ENCODE results near the gene PCSK4.

DNA sequence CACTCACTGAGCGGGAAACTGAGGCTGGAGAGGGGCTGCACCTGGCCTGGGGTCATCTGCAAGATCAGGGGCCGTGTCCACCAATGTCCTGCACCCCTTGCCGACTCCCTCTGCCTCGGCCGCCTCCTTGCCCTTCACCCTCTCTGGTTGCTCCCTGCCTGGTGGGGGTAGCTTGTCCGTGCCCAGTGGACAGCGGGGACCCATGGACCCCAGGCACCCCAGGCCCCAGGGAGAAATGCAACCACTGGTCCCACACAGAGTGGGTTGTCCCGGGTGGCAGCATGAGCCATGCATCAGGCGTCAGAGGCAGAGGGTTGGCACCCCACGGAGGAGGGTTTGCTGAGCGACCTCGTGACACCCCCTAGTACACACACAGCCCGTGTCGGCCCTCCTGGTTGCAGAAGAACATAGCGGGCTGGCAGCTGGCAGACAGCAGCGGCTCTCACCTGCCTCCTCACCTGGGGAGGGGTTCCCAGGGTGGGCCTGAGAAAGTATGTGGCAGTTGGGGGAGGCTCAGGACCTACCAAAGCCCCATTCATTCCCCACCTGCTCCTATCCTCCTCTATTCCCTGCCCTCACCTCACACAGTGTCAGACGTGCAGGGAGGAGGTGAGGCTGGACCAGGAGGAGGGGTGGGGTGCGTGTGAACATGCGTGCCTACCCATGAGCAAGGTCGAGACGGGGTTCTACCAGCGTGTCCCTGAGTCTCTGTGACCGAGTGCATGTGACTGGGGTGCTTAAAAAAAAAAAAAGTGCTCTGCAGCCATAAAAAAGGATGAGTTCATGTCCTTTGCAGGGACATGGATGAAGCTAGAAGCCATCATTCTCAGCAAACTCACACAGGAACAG, 14.0 kb upstream of the PCSK4 start:
- TF ChIP-seq, protein P1, sequence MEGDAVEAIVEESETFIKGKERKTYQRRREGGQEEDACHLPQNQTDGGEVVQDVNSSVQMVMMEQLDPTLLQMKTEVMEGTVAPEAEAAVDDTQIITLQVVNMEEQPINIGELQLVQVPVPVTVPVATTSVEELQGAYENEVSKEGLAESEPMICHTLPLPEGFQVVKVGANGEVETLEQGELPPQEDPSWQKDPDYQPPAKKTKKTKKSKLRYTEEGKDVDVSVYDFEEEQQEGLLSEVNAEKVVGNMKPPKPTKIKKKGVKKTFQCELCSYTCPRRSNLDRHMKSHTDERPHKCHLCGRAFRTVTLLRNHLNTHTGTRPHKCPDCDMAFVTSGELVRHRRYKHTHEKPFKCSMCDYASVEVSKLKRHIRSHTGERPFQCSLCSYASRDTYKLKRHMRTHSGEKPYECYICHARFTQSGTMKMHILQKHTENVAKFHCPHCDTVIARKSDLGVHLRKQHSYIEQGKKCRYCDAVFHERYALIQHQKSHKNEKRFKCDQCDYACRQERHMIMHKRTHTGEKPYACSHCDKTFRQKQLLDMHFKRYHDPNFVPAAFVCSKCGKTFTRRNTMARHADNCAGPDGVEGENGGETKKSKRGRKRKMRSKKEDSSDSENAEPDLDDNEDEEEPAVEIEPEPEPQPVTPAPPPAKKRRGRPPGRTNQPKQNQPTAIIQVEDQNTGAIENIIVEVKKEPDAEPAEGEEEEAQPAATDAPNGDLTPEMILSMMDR (conservative IDR thresholded peaks at IDR 0.05 in 1 of 2, IDR thresholded peaks at IDR 0.05 in 1 of 2; ENCODE audit: extremely low read depth in 1 of 2, insufficient read depth in 1 of 2, low read depth in 1 of 2, low read length in 2 of 2), result no peak
- TF ChIP-seq EZH2 (IDR thresholded peaks at IDR 0.05; ENCODE audit: borderline replicate concordance, low read length), result no peak

Measured in mammary epithelial cell (primary cell).